GM18505 (cell line): ENCODE data around the gene TGIF2LY.
"Not testable (repeated sequence)": the region's sequence is repeated elsewhere in the genome, so short reads cannot be mapped to it uniquely, and the experiment has no call there.

Source experiments
- ATAC-seq: cut with Tn5 transposase; IDR thresholded peaks from one replicate; pipeline ENCODE4 v1.9.1; 2021; ENCODE audit not compliant: unreplicated experiment

The TGIF2LY gene

DNA sequence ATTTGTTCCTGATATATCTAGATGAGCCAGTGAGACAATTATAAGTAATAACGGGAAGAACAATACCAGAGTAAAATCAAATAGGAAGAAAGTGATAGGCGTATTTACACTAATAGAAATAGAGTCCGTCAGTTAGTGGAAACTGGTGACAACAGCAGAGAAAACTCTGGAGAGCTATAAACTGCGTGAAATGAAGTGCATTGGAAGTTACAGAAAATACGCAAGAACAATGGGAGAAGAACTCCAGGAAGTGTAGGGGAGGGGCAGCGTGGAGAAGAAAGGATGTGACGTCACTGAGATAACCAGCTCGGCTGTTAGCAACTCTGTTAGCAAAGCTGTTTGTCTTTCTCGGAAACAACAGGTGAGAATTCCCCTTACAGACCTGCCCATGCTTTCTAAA, at the start of gene TGIF2LY:
Gene TGIF2LY (plus strand): TSS at position 301 of the 400 bp plus-strand sequence. CDS start 178 bp downstream, outside the sequence.
- not testable (repeated sequence) for ATAC-seq
